WTC11 (cell line): ENCODE measurements around the gene HSD17B12. TPM values are rescaled to one million over a fixed set of nuclear protein-coding genes. Genes with fewer than 3 reads are reported as not detected.

Experiments used
- ATAC-seq: fragments of 200-7000 bp; cut with Tn5 transposase; 2 replicates; pipeline ENCODE4 v1.10.0; 2021; ENCODE audit warnings: mild to moderate bottlenecking, moderate library complexity
- CTCF ChIA-PET: fragments of 300-600 bp; sonication (Branson Sonifier 250); formaldehyde crosslinking; loops from one replicate; lab custom pipeline; 2021; ENCODE audit warnings: antibody characterized with exemption; lab: Charles Lee
- POLR2A ChIA-PET: fragments of 350-600 bp; sonication (Branson Sonifier 250); formaldehyde crosslinking; loops from one replicate; lab custom pipeline; 2021; ENCODE audit warnings: antibody characterized with exemption; lab: Charles Lee
- DNase-seq: peaks from one replicate; pipeline ENCODE4 v3.0.0; 2021; ENCODE audit warnings: low spot score
- H3K27ac Mint-ChIP-seq: 2 replicates; pipeline ENCODE4 v1.8.0; 2021; ENCODE audit warnings: mixed read lengths
- H3K27me3 Mint-ChIP-seq: 2 replicates; pipeline ENCODE4 v1.8.0; 2021; ENCODE audit warnings: low read depth, mild to moderate bottlenecking, moderate library complexity, mixed read lengths
- H3K36me3 Mint-ChIP-seq: 2 replicates; pipeline ENCODE4 v1.8.0; 2021; ENCODE audit warnings: mixed read lengths
- H3K4me1 Mint-ChIP-seq: 2 replicates; pipeline ENCODE4 v1.8.0; 2022; ENCODE audit warnings: mixed read lengths
- H3K4me3 Mint-ChIP-seq: 2 replicates; pipeline ENCODE4 v1.8.0; 2021; ENCODE audit warnings: mild to moderate bottlenecking, moderate library complexity, mixed read lengths
- H3K9me3 Mint-ChIP-seq: 2 replicates; pipeline ENCODE4 v1.8.0; 2021; ENCODE audit warnings: mixed read lengths
- ATF1 ChIP-seq: sonication (generic); formaldehyde crosslinking; IDR thresholded peaks from 2 replicates; pipeline ENCODE4 v1.8.1; 2023; ENCODE audit warnings: mild to moderate bottlenecking, moderate library complexity, missing genetic modification reagents
- ETV6 ChIP-seq: sonication (generic); formaldehyde crosslinking; IDR thresholded peaks from 2 replicates; pipeline ENCODE4 v1.8.1; 2022; ENCODE audit warnings: mild to moderate bottlenecking, missing genetic modification reagents
- PRRX2 ChIP-seq: fragments of 250-450 bp; sonication (Bioruptor Pico); IDR thresholded peaks from 2 replicates; pipeline ENCODE4 v1.8.0; 2021; ENCODE audit warnings: mild to moderate bottlenecking
- RELA ChIP-seq: sonication (generic); formaldehyde crosslinking; IDR thresholded peaks from 2 replicates; pipeline ENCODE4 v1.8.1; 2022; ENCODE audit warnings: missing genetic modification reagents, mild to moderate bottlenecking, borderline replicate concordance
- SMAD3 ChIP-seq: sonication (generic); formaldehyde crosslinking; IDR thresholded peaks from 2 replicates; pipeline ENCODE4 v1.8.0; 2022; ENCODE audit warnings: missing genetic modification reagents, mild to moderate bottlenecking, borderline replicate concordance
- ZNF263 ChIP-seq: sonication (generic); formaldehyde crosslinking; IDR thresholded peaks from 2 replicates; pipeline ENCODE4 v1.8.1; 2022; ENCODE audit warnings: low read depth, mild to moderate bottlenecking, moderate library complexity, missing genetic modification reagents
- ZNF396 ChIP-seq: fragments of 250-450 bp; sonication (Bioruptor Pico); IDR thresholded peaks from 2 replicates; pipeline ENCODE4 v1.8.0; 2021; ENCODE audit warnings: mild to moderate bottlenecking, moderate library complexity, borderline replicate concordance
- total RNA-seq: library from RNA; stranded (reverse); gene quantifications from 3 replicates; pipeline ENCODE4 v1.2.3, GENCODE V29; 2021
- TF ChIP-seq, protein P1 (sequence below): fragments of 250-450 bp; sonication (Bioruptor Pico); IDR thresholded peaks from 2 replicates; pipeline ENCODE4 v1.8.0; 2021; ENCODE audit warnings: mild to moderate bottlenecking
- TF ChIP-seq, protein P2 (sequence below): fragments of 250-450 bp; sonication (Bioruptor Pico); IDR thresholded peaks from 2 replicates; pipeline ENCODE4 v2.1.2; 2022; ENCODE audit warnings: mild to moderate bottlenecking, moderate library complexity
- TF ChIP-seq, protein P3 (sequence below): sonication (generic); formaldehyde crosslinking; IDR thresholded peaks from 2 replicates; pipeline ENCODE4 v1.8.1; 2023; ENCODE audit warnings: mild to moderate bottlenecking, moderate library complexity, missing genetic modification reagents
- TF ChIP-seq, protein P4 (sequence below): sonication (generic); formaldehyde crosslinking; IDR thresholded peaks from 2 replicates; pipeline ENCODE4 v1.8.1; 2022; ENCODE audit warnings: mild to moderate bottlenecking, moderate library complexity, missing genetic modification reagents
- TF ChIP-seq, protein P5 (sequence below): fragments of 250-450 bp; sonication (Bioruptor Pico); IDR thresholded peaks from 2 replicates; pipeline ENCODE4 v1.9.0; 2021; ENCODE audit warnings: mild to moderate bottlenecking
- TF ChIP-seq, protein P6 (sequence below): sonication (generic); formaldehyde crosslinking; IDR thresholded peaks from 2 replicates; pipeline ENCODE4 v1.8.0; 2023; ENCODE audit warnings: missing genetic modification reagents
- TF ChIP-seq, protein P7 (sequence below): sonication (generic); formaldehyde crosslinking; conservative IDR thresholded peaks from 2 replicates; pipeline ENCODE4 v1.8.1; 2023; ENCODE audit warnings: mild to moderate bottlenecking, low read depth, missing genetic modification reagents, moderate library complexity
- TF ChIP-seq, protein P8 (sequence below): sonication (generic); formaldehyde crosslinking; IDR thresholded peaks from 2 replicates; pipeline ENCODE4 v1.8.0; 2023; ENCODE audit warnings: mild to moderate bottlenecking, missing genetic modification reagents

Gene HSD17B12
- total RNA-seq, 1 experiment from 2014 or later: 149 TPM

DNA sequence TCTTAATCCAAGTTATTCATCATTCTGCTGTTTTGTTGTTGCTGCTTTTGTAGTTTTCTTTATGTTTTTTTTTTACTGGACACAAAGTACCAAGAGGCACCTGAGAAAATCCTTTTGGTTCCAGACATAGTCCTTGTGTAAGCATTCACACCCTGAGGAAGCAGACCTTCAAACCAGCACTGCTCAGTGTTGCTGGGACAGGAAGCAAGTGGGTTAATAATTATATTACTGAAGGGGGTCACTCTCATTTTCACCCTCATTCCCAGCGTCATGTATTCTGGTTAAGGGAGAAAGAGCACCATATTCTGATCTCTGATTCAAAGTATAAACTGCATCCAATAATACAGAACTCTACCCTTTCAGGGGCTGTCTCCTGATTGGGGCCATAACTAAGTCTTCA is 194.2 kb downstream of the HSD17B12 start:
- TF ChIP-seq ZNF263 (CRISPR knock-in tag) (no peak), ETV6 (no peak), SMAD3 (CRISPR knock-in tag) (no peak), PRRX2 (CRISPR knock-in tag) (no peak), ZNF396 (no peak), ATF1 (CRISPR knock-in tag) (no peak), RELA (CRISPR knock-in tag) (no peak)
- TF ChIP-seq, protein P1, sequence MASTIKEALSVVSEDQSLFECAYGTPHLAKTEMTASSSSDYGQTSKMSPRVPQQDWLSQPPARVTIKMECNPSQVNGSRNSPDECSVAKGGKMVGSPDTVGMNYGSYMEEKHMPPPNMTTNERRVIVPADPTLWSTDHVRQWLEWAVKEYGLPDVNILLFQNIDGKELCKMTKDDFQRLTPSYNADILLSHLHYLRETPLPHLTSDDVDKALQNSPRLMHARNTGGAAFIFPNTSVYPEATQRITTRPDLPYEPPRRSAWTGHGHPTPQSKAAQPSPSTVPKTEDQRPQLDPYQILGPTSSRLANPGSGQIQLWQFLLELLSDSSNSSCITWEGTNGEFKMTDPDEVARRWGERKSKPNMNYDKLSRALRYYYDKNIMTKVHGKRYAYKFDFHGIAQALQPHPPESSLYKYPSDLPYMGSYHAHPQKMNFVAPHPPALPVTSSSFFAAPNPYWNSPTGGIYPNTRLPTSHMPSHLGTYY: no peak
- TF ChIP-seq, protein P2, sequence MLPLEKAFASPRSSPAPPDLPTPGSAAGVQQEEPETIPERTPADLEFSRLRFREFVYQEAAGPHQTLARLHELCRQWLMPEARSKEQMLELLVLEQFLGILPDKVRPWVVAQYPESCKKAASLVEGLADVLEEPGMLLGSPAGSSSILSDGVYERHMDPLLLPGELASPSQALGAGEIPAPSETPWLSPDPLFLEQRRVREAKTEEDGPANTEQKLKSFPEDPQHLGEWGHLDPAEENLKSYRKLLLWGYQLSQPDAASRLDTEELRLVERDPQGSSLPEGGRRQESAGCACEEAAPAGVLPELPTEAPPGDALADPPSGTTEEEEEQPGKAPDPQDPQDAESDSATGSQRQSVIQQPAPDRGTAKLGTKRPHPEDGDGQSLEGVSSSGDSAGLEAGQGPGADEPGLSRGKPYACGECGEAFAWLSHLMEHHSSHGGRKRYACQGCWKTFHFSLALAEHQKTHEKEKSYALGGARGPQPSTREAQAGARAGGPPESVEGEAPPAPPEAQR: no peak
- TF ChIP-seq, protein P3, sequence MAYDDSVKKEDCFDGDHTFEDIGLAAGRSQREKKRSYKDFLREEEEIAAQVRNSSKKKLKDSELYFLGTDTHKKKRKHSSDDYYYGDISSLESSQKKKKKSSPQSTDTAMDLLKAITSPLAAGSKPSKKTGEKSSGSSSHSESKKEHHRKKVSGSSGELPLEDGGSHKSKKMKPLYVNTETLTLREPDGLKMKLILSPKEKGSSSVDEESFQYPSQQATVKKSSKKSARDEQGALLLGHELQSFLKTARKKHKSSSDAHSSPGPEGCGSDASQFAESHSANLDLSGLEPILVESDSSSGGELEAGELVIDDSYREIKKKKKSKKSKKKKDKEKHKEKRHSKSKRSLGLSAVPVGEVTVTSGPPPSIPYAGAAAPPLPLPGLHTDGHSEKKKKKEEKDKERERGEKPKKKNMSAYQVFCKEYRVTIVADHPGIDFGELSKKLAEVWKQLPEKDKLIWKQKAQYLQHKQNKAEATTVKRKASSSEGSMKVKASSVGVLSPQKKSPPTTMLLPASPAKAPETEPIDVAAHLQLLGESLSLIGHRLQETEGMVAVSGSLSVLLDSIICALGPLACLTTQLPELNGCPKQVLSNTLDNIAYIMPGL (CRISPR knock-in tag): no peak
- TF ChIP-seq, protein P4, sequence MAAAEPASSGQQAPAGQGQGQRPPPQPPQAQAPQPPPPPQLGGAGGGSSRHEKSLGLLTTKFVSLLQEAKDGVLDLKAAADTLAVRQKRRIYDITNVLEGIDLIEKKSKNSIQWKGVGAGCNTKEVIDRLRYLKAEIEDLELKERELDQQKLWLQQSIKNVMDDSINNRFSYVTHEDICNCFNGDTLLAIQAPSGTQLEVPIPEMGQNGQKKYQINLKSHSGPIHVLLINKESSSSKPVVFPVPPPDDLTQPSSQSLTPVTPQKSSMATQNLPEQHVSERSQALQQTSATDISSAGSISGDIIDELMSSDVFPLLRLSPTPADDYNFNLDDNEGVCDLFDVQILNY (CRISPR knock-in tag): no peak
- TF ChIP-seq, protein P5, sequence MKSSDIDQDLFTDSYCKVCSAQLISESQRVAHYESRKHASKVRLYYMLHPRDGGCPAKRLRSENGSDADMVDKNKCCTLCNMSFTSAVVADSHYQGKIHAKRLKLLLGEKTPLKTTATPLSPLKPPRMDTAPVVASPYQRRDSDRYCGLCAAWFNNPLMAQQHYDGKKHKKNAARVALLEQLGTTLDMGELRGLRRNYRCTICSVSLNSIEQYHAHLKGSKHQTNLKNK (CRISPR knock-in tag): no peak
- TF ChIP-seq, protein P6, sequence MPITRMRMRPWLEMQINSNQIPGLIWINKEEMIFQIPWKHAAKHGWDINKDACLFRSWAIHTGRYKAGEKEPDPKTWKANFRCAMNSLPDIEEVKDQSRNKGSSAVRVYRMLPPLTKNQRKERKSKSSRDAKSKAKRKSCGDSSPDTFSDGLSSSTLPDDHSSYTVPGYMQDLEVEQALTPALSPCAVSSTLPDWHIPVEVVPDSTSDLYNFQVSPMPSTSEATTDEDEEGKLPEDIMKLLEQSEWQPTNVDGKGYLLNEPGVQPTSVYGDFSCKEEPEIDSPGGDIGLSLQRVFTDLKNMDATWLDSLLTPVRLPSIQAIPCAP: no peak
- TF ChIP-seq, protein P7, sequence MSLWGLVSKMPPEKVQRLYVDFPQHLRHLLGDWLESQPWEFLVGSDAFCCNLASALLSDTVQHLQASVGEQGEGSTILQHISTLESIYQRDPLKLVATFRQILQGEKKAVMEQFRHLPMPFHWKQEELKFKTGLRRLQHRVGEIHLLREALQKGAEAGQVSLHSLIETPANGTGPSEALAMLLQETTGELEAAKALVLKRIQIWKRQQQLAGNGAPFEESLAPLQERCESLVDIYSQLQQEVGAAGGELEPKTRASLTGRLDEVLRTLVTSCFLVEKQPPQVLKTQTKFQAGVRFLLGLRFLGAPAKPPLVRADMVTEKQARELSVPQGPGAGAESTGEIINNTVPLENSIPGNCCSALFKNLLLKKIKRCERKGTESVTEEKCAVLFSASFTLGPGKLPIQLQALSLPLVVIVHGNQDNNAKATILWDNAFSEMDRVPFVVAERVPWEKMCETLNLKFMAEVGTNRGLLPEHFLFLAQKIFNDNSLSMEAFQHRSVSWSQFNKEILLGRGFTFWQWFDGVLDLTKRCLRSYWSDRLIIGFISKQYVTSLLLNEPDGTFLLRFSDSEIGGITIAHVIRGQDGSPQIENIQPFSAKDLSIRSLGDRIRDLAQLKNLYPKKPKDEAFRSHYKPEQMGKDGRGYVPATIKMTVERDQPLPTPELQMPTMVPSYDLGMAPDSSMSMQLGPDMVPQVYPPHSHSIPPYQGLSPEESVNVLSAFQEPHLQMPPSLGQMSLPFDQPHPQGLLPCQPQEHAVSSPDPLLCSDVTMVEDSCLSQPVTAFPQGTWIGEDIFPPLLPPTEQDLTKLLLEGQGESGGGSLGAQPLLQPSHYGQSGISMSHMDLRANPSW (CRISPR knock-in tag): no peak
- TF ChIP-seq, protein P8, sequence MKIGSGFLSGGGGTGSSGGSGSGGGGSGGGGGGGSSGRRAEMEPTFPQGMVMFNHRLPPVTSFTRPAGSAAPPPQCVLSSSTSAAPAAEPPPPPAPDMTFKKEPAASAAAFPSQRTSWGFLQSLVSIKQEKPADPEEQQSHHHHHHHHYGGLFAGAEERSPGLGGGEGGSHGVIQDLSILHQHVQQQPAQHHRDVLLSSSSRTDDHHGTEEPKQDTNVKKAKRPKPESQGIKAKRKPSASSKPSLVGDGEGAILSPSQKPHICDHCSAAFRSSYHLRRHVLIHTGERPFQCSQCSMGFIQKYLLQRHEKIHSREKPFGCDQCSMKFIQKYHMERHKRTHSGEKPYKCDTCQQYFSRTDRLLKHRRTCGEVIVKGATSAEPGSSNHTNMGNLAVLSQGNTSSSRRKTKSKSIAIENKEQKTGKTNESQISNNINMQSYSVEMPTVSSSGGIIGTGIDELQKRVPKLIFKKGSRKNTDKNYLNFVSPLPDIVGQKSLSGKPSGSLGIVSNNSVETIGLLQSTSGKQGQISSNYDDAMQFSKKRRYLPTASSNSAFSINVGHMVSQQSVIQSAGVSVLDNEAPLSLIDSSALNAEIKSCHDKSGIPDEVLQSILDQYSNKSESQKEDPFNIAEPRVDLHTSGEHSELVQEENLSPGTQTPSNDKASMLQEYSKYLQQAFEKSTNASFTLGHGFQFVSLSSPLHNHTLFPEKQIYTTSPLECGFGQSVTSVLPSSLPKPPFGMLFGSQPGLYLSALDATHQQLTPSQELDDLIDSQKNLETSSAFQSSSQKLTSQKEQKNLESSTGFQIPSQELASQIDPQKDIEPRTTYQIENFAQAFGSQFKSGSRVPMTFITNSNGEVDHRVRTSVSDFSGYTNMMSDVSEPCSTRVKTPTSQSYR (CRISPR knock-in tag): no peak
- ChIA-PET POLR2A (no interaction called here), CTCF (no interaction called here)
- no peak for ATAC-seq
- no peaks in the 10 kb centered on the region for H3K4me1 Mint-ChIP-seq
- no peaks in the 10 kb centered on the region for H3K9me3 Mint-ChIP-seq
- H3K27ac Mint-ChIP-seq: no peak overlapping the region
- peaks cover 89% of the 10 kb centered on the region for H3K27me3 Mint-ChIP-seq
- H3K36me3 Mint-ChIP-seq: no peaks in the 10 kb centered on the region
- no peak for DNase-seq
- no peak overlapping the region for H3K4me3 Mint-ChIP-seq
